Prostate gland (tissue), 2 donors: Measurements from ENCODE around the gene WASHC4. TPM values are rescaled to one million over a fixed set of nuclear protein-coding genes. Genes with fewer than 3 reads are reported as not detected.

Experiments
- DNase-seq: peaks from one replicate; pipeline ENCODE4 v3.0.0-alpha.2; 2019; ENCODE audit warnings: low spot score
- H3K27ac ChIP-seq, 2 donors: fragments of 200-600 bp; sonication (generic); 2 replicates each; pipeline ENCODE4 v1.5.1; 2017 to 2019
- H3K27me3 ChIP-seq: fragments of 200-600 bp; sonication (generic); replicated peaks from 2 replicates; pipeline ENCODE4 v1.5.1; 2019; ENCODE audit not compliant: insufficient read depth
- H3K36me3 ChIP-seq, 2 donors: fragments of 200-600 bp; sonication (generic); 1 replicate in 1 of 2; 2 replicates in 1 of 2; pipeline versions ENCODE4 v1.5.1 to v1.8.1; 2017 to 2019
- H3K4me1 ChIP-seq: fragments of 200-600 bp; sonication (generic); replicated peaks from 2 replicates; pipeline ENCODE4 v1.5.1; 2019
- H3K4me3 ChIP-seq, 2 donors: fragments of 200-600 bp; sonication (generic); 2 replicates each; pipeline ENCODE4 v1.5.1; 2017 to 2019
- H3K9me3 ChIP-seq: fragments of 200-600 bp; sonication (generic); 2 replicates; pipeline ENCODE4 v1.5.1; 2017
- CTCF ChIP-seq, 4 experiments: fragments of 200-600 bp in 2 of 4; fragments of 450-650 bp in 2 of 4; sonication (generic) in 2 of 4; IDR thresholded peaks; 1 replicate in 3 of 4; 2 replicates in 1 of 4; pipeline ENCODE4 v1.5.1; 2016 to 2019; ENCODE audit warnings: antibody characterized with exemption in 4 of 4, mild to moderate bottlenecking in 2 of 4, moderate library complexity in 2 of 4
- POLR2A ChIP-seq: fragments of 450-650 bp; IDR thresholded peaks from one replicate; pipeline ENCODE4 v1.6.1; 2016; ENCODE audit warnings: antibody characterized with exemption, mild to moderate bottlenecking
- POLR2AphosphoS5 ChIP-seq: sonication (generic); formaldehyde crosslinking; IDR thresholded peaks from one replicate; pipeline ENCODE4 v1.6.1; 2017; ENCODE audit warnings: antibody characterized with exemption
- WGBS: methylation state at CpG from one replicate; pipeline ENCODE4 v1.1.5; 2018; 5-methylcytosine and 5-hydroxymethylcytosine counted together
- intact Hi-C: fragments of 100-400 bp; cut with DNase I; formaldehyde crosslinking; loops from one replicate; pipeline ENCODE4 v1.14.2; 2022
- total RNA-seq, 2 donors: library from RNA; depleted of rRNA; stranded (reverse); fragments of >200 nt; gene quantifications; one replicate each; pipeline ENCODE4 v1.1.0, GENCODE V29; 2016

WASHC4 gene
- total RNA-seq, 2 donors from 2014 or later = 30.6 to 31.2 TPM

DNA sequence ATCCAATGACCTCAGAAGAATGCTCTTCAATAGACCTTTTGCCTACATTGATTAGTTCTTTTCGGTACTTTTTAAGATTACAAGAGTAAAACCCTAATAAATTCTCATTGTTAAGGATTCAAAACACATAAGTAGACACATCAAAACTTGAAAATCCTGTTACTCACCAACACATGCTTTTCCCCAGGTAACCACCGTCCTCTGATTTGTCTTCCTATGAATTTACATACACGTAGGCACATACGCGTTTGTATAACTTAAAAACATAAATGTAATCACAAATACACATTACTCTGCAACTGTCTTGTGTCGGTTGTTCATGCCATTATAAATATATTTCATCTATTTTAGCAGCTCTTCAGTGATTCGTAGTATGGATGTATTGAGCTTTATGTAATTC lies 910 bp upstream of the WASHC4 start:
- TF ChIP-seq POLR2AphosphoS5 (no peak), POLR2A (no peak), CTCF (IDR thresholded peaks at IDR 0.05) (no peak)
- H3K4me1 ChIP-seq = no peaks in the 10 kb centered on the region
- intact Hi-C loops = loop anchor here (5.0 kb wide), 1 partner anchor 276 kb away; no protein-coding TSS in a partner anchor
- DNase-seq = no peak
- H3K27ac ChIP-seq = peak overlapping the region; percentile 95 to 96
- H3K36me3 ChIP-seq = no peaks in the 10 kb centered on the region
- H3K4me3 ChIP-seq = peak overlapping the region; percentile 83 to 97
- no peaks in the 10 kb centered on the region for H3K9me3 ChIP-seq
- 33% methylated on average over 7 of the region's 7 CpGs for WGBS
- no peaks in the 10 kb centered on the region for H3K27me3 ChIP-seq

DNA sequence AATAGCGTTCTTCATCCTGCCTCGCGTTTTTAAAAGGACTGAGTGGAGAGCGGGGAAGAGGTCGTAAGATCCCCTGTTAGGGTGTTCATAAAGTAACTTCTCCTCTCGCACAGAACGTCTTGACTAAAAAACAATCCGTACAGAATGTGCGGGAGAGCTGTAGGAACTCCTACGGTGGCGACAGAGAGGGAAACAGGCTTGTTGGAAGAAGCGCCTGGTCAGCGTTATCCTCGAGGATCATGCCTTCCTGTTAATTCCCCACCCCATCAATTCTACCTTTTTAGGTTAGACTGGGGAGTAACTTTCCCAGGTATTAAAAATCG lies 399 bp upstream of the WASHC4 start:
- Histone ChIP-seq H3K27me3 (no peaks in the 10 kb centered on the region), H3K9me3 (no peaks in the 10 kb centered on the region), H3K36me3 (no peaks in the 10 kb centered on the region)

DNA sequence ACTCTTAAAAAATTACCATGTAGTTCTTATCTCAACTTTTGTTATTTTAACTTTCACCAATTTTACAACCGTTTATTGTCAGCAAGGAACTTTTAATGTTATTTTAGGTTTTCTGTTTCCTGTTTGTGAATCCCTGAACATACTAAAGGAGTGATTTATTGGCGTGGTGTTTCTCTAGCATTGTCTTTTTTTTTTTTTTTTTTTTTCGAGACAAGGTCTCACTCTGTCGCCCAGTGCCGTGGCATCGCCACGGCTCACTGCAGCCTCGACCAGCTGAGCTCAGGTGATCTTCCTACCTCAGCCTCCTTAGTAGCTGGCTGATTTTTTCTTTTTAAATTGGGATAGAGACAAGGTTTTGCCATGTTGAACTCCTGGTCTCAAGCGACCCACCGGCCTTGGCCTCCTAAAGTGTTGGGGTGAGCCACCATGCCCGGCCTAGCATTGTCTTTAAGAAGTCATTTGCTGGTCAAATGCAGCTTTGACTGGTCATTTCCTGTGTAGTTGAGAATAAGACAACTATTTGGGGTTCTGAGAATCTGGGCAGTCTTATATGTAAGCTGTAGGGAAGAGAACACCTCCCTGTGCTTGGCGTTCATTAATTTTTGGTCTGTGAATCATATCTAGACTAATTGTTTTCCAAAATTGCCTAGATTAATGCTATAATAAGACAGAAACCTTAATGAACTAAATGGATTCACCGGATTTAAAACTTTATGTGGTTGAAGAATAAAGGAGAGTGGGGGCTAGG lies 2.1 kb downstream of the WASHC4 start:
- no peak overlapping the region for H3K4me3 ChIP-seq
- H3K4me1 ChIP-seq = no peaks in the 10 kb centered on the region
- intact Hi-C loops = loop anchor here (5.0 kb wide), 1 partner anchor 273 kb away; no protein-coding TSS in a partner anchor
- no peaks in the 10 kb centered on the region for H3K36me3 ChIP-seq
- H3K27ac ChIP-seq = peak overlapping the region in 1 of 2 donors; percentile 24
- no peaks in the 10 kb centered on the region for H3K9me3 ChIP-seq
- 49% methylated on average over 13 of the region's 13 CpGs for WGBS
- TF ChIP-seq POLR2A (no peak), CTCF (IDR thresholded peaks at IDR 0.05) (no peak), POLR2AphosphoS5 (no peak)
- no peaks in the 10 kb centered on the region for H3K27me3 ChIP-seq
- no peak for DNase-seq

More for the DNA sequence above, 399 bp upstream of the WASHC4 start:
- WGBS = under 1% methylated on average over 15 of the region's 15 CpGs
- Histone ChIP-seq H3K4me3 (peak overlapping the region; percentile 83 to 97), H3K4me1 (no peaks in the 10 kb centered on the region), H3K27ac (peak overlapping the region; percentile 95 to 96)
- DNase-seq = no peak
- TF ChIP-seq CTCF (IDR thresholded peaks at IDR 0.05) (no peak), POLR2AphosphoS5 (no peak), POLR2A (no peak)
- intact Hi-C loops = loop anchor here (5.0 kb wide), 1 partner anchor 275 kb away; no protein-coding TSS in a partner anchor

DNA sequence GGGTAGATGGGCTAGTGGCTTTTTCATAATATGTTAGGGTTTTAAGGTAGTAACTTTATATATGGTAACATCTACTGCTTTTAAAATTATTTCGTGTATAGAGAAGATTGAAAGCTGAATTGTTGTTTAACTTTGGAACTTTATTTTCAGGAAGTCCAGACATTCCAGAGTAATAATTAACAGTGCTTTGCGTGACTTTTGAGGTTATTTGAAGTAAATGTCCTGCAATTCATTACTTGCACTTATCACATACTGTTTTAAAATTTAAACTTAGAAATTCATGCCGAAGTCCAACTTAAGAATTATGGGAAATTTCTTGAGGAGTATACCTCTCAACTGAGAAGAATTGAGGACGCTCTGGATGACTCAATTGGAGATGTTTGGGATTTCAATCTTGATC lies 3.3 kb downstream of the WASHC4 start:
- DNase-seq = no peak
- WGBS = 78% methylated on average over 4 of the region's 4 CpGs
- H3K27ac ChIP-seq = no peak overlapping the region
- intact Hi-C loops = no loop called here
- no peaks in the 10 kb centered on the region for H3K4me1 ChIP-seq
- TF ChIP-seq POLR2A (no peak), POLR2AphosphoS5 (no peak), CTCF (IDR thresholded peaks at IDR 0.05) (no peak)
- no peaks in the 10 kb centered on the region for H3K36me3 ChIP-seq
- H3K27me3 ChIP-seq = no peaks in the 10 kb centered on the region
- H3K4me3 ChIP-seq = no peak overlapping the region
- no peaks in the 10 kb centered on the region for H3K9me3 ChIP-seq

DNA sequence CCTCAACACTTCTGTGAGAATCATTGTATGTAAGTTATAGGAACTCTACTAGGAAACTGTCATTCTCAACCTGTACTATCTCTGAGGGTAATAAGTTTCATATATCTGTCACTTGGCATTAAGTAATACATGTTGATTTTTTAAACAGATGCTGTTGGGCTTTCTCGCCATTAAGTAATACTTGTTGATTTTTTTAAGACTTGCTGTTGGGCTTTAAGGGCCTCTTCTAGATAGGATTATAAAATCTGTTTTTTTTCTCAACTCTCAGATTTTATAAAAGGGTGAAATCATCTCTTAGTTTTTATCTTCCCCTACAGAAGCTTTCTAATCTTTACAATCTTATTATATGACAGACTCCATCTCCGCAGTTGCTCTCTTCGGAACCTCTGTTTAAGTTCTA lies 5.6 kb downstream of the WASHC4 start:
- no peak for DNase-seq
- no peaks in the 10 kb centered on the region for H3K9me3 ChIP-seq
- 83% methylated on average over 3 of the region's 3 CpGs for WGBS
- intact Hi-C loops = no loop called here
- no peak overlapping the region for H3K27ac ChIP-seq
- TF ChIP-seq POLR2AphosphoS5 = no peak
- TF ChIP-seq POLR2A = no peak
- no peak for TF ChIP-seq CTCF (IDR thresholded peaks at IDR 0.05)
- H3K36me3 ChIP-seq = no peaks in the 10 kb centered on the region
- H3K4me3 ChIP-seq = no peak overlapping the region
- no peaks in the 10 kb centered on the region for H3K27me3 ChIP-seq
- no peaks in the 10 kb centered on the region for H3K4me1 ChIP-seq
